AG09319 (cell line): ENCODE measurements around the gene TEX101.

Experiments
- DNase-seq: peaks from one replicate; pipeline ENCODE4 v3.0.0-alpha.2; 2010; ENCODE audit warnings: low read depth; ENCODE audit errors: extremely low read depth
- TF ChIP-seq, protein P1 (sequence below): IDR thresholded peaks from 2 replicates; pipeline ENCODE4 v1.5.1; 2011; ENCODE audit warnings: low read depth, mild to moderate bottlenecking, inconsistent platforms, low read length, moderate library complexity

The TEX101 gene

DNA sequence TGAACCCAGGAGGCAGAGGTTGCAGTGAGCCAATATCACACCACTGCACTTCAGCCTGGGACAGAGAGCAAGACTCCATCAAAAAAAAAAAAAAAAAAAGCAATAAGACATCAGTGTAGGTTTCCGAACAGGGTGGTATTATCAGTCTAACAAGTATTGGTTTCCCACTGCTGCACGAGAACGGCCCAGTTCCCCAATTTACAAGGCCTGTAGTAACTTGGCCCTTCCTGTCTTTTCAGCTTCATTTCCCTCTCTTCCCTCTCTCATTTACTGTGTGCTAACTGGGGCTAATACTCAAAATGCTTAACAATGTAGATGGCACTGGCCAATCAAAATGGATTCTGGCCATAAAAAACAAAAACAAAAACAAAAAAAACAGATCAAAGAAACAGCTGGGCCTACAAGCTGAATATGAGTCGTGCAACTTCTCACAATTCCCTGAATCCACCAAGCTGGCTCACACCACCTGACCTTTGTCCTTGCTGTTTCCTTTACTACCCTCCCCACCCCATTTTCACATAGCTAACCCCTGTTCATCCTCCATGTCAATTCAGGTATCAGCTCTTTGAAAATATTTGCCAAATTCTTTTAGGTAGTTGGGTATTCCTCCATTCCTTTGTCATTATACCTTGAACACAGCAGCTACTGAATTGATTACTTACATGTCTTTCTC is 2.4 kb downstream of the TEX101 start:
- DNase-seq = no peak
- TF ChIP-seq, protein P1, sequence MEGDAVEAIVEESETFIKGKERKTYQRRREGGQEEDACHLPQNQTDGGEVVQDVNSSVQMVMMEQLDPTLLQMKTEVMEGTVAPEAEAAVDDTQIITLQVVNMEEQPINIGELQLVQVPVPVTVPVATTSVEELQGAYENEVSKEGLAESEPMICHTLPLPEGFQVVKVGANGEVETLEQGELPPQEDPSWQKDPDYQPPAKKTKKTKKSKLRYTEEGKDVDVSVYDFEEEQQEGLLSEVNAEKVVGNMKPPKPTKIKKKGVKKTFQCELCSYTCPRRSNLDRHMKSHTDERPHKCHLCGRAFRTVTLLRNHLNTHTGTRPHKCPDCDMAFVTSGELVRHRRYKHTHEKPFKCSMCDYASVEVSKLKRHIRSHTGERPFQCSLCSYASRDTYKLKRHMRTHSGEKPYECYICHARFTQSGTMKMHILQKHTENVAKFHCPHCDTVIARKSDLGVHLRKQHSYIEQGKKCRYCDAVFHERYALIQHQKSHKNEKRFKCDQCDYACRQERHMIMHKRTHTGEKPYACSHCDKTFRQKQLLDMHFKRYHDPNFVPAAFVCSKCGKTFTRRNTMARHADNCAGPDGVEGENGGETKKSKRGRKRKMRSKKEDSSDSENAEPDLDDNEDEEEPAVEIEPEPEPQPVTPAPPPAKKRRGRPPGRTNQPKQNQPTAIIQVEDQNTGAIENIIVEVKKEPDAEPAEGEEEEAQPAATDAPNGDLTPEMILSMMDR = no peak

DNA sequence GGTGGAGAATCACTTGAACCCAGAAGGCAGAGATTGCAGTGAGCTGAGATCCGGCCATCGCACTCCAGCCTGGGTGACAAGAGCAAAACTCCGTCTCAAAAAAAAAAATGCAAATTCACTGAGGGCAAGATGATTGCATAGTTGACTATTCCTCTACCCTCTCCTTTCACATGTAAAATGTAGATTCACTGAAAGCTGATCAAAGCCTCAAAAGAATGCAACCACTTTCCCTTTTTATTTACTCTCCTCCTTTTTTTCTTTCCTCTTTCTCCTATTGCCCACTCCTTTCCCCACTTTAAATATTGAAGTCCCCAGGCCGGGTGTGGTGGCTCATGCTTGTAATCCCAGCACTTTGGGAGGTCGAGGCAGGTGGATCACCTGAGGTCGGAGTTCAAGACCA is 6.3 kb downstream of the TEX101 start:
- DNase-seq = no peak
- TF ChIP-seq, protein P1 = no peak

DNA sequence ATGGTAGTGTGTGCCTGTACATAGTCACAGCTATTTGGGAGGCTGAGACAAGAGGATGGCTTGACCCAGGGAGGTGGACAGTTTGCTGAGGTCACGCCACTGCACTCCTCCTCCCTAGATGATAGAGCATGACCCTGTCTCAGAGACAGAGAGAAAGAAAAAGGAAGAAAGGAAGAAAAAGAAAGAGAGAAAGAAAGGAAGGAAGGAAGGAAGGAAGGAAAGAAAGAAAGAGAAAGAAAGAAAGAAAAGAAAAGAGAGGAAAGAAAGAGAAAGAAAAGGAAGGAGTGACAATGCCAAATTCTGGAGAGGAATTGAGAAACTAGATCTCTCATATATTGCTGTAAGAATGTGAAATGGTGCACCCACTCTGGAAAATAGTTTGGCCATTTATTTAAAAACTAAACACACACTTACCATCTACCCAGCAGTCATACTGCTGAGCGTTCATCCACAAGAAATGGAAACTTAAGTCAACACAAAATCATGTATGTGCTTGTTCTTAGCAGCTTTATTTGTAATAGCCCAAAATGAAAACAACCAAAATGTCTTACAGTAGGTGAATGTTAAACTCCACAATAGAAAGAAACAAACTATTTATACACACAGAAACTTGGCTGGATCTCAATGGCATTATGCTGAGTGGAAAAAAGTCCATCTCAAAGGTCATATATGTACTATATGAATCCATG is 7.5 kb downstream of the TEX101 start:
- TF ChIP-seq, protein P1 = no peak
- DNase-seq = no peak

DNA sequence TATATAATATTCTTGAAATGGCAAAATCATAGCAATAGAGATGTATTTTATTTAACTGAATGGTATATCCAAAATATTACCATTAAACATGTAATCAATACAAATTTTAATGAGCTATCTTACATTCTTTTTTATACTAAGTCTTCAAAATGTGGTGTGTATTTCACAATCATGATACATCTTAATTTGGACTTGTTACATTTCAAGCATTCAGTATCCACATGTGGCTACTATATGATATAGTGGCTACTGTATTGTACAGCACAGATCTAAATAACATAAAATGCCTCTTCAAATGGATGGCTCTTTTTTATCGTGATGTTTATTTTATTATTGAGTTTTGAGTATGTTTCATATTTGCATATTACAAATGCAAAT is 8.0 kb downstream of the TEX101 start:
- TF ChIP-seq, protein P1 = no peak
- no peak for DNase-seq

DNA sequence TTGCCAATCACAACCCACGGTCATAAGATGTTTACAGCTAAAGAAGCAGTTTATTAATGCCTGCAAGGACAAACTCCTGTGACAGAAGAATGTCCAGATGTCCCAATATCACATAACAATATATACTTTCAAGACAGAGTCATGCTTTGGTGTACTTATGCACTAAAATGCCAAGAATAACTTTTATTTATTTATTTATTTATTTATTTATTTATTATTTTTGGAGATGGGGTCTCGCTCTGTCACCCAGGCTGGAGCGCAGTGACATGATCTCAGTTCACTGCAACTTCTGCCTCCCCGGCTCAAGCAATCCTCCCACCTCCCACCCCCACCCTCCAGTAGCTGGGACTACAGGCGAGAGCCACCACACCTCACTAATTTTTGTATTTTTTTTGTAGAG is 9.1 kb downstream of the TEX101 start:
- TF ChIP-seq, protein P1 = no peak
- no peak for DNase-seq

DNA sequence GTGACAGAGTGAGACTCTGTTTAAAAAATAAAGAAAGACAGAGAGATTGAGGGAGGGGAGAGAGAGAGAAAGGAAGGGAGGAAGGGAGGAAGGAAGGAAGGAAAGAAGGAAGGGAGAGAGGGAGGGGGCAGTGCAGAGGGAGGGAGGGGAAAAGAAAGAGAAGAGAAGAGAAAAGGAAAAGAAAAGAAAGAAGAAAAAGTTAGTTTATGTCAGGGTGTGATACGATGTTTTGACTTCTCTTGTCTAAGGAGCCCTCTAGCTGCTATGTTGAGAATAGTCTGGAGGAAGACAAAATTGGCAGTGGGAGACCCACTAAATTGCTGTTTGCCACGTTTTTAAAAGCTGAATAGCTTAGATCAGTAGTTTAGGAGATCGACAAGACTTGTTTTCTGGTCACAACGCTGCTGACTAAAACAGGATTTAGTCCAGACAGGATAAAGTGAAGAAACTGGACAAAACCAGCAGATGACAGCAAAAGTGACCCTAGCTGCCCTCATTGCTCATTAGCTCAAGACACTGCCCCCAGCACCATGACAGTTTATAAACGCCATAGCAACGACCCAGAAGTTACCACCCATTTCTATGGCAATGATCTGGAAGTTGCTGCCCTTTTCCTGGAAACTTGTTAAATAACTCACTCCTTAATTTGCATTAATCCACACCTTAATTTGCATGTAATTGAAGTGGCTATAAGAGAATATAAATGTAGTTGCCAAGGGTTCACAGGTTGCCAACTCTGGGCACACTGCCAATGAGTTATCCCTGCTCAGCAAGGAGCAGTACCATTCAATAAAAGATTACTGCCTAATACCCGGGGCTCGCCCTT is 11.1 kb downstream of the TEX101 start:
- DNase-seq = no peak
- TF ChIP-seq, protein P1 = peak; percentile 68

DNA sequence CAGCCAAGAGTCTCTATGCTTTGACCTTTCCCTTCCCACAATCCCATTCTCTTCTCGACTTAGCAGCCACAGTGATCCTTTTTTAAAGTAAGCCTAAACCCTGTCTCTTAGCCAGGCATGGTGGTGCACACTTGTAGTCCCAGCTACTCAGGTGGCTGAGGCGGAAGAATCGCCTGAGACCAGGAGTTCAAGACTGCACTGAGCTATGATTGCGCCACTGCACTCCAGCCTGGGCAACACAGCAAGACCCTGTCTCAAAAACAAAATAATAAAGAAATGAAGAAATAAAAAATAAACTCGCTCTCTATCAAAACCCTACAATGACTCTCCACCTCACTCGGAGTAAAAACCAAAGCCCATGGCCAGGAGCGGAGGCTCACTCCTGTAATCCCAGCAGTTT is 14.7 kb downstream of the TEX101 start:
- TF ChIP-seq, protein P1 = no peak
- DNase-seq = no peak
